C4-2B (cell line): ENCODE results near the gene SPDYC.

ENCODE experiments used
- H3K27ac ChIP-seq: fragments of 450-650 bp; 2 replicates; pipeline ENCODE4 v1.5.1; 2017
- CTCF ChIP-seq: fragments of 450-650 bp; conservative IDR thresholded peaks from 2 replicates; pipeline ENCODE4 v1.5.1; 2017; ENCODE audit warnings: mild to moderate bottlenecking
- ZFX ChIP-seq: fragments of 450-650 bp; IDR thresholded peaks from 2 replicates; pipeline ENCODE4 v1.6.1; 2017

SPDYC gene

GRCh38 chr11:65208785-65209710 is 39.0 kb downstream of the SPDYC start:
- TF ChIP-seq CTCF = no peak
- no peak for TF ChIP-seq ZFX
- H3K27ac ChIP-seq = no peak overlapping the region

- no peak for TF ChIP-seq CTCF
- no peak for TF ChIP-seq ZFX
- H3K27ac ChIP-seq = no peak overlapping the region
Observed at GRCh38 chr11:65209711-65210360, 39.8 kb downstream of the SPDYC start.

- no peak overlapping the region for H3K27ac ChIP-seq
- TF ChIP-seq CTCF = no peak
- no peak for TF ChIP-seq ZFX
Observed at GRCh38 chr11:65210361-65210731, 40.3 kb downstream of the SPDYC start.

GRCh38 chr11:65210748-65211147 is 40.7 kb downstream of the SPDYC start:
- no peak for TF ChIP-seq CTCF
- TF ChIP-seq ZFX = no peak
- H3K27ac ChIP-seq = no peak overlapping the region

- TF ChIP-seq CTCF (no peak), ZFX (no peak)
- no peak overlapping the region for H3K27ac ChIP-seq
Observed at GRCh38 chr11:65211293-65212105, 41.5 kb downstream of the SPDYC start.

- no peak for TF ChIP-seq ZFX
- TF ChIP-seq CTCF = no peak
- no peak overlapping the region for H3K27ac ChIP-seq
Observed at GRCh38 chr11:65212226-65212801, 42.3 kb downstream of the SPDYC start.
